Renal pelvis (tissue), 4 donors: ENCODE data around the gene MOB4. TPM values are rescaled to one million over a fixed set of nuclear protein-coding genes. Genes with fewer than 3 reads are reported as not detected.
A peak's percentile ranks its signal among the peaks of the same experiment; 100 is the strongest.
"Not testable (repeated sequence)": the region's sequence is repeated elsewhere in the genome, so short reads cannot be mapped to it uniquely, and the experiment has no call there.

Experiments
- DNase-seq: peaks from one replicate; pipeline ENCODE4 v3.0.0-alpha.2; 2013
- polyA plus RNA-seq, 3 donors: library from polyadenylated mRNA; unstranded; fragments of 120-200 nt; gene quantifications; one replicate each; pipeline ENCODE4 v1.2.1, GENCODE V29; 2013; ENCODE audit not compliant: insufficient read length in 3 of 3

Gene MOB4
- polyA plus RNA-seq, 3 donors, result 37.9 to 46.9 (median 38.1) TPM

DNA sequence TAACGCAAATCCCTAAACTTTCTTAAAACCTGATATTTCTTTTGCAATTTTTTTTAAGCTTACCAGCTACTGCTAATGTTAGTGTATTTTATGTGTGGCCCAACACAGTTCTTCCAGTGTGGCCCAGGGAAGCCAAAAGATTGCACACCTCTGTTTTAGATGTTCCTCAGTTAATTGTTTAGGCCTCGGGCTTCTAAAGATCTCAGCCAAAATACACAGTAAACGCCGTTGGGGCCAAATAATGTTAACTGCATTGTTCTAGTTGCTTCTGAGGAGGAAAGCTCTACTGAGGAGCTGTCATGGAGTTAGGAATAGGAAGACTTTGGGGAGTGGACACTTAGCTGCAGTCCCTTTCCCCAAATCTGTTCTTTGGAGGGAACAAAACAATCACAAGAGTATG is 13.7 kb upstream of the MOB4 start:
- no peak for DNase-seq

DNA sequence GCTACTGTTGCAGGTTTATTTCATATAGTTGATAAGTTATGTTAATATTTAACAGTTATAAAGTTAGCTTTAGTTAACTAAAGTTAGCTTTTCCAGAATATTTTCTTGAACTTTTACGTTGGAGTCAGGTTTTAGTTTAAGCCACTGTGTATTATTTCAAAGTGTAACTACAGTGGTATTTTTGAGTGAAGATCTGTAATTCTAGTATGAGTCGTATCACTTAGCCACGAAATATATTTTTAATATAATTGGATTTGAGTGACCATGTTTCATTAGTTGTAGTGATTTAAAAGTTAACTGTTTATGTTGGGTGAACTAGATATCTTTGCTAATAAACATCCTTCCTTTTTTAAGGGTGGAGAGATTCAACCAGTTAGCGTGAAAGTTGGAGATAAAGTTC is 13.2 kb upstream of the MOB4 start:
- DNase-seq, result no peak

DNA sequence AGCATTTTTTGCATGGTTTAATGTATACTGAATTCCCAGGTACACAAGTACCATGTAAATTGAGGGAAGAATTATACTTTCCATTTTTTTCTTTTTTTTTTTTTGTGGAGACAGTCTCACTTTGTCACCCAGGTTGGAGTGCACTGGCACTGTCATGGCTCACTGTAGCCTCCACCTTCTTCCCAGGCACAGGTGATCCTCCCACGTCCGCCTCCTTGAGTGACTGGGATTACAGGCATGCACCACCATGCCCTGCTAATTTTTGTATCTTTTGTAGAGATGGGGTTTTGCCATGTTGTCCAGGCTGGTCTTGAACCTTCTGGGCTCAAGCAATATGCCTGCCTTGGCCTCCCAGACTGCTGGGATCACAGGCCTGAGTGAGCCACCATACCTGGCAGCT is 11.9 kb upstream of the MOB4 start:
- DNase-seq, result no peak

DNA sequence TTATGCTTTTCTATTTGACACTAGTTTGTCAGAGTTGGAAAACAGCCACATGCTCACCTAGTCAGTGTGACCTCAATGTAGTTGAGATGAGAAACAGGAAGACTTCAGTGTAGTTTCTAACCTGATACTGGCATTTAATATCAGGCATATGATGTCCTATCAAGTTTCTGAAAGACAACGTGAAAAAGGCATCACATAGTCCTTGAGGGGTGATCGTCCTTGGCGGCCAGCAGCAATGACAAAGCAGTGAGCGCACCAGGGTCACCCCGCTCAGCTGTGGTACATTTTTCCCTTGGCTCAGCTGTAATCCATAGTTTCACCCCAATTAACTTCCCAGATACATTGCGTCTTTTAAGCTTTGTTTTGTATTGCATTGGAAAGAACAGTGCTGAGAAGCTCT is 11.4 kb upstream of the MOB4 start:
- no peak for DNase-seq

GRCh38 chr2:197506658-197507057 is 9.2 kb upstream of the MOB4 start:
- DNase-seq, result no peak

DNA sequence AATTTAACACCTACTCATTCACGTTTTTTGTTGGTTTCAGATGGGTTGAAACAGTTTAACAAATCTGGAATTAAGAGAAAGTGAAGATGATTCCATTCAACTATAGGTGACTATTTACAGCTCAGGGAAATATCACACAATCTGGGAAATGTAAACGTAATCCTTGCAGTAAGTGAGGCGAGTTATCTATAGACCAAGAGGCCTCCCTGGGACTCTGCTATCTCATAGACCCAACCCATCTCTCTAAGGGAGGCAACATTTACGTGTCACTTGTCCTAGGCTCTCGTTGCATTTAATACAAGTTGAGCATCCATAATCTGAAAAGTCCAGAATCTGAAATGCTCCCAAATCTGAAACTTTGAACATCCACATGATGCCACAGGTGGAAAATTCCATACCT is 2.0 kb upstream of the MOB4 start:
- no peak for DNase-seq

GRCh38 chr2:197514754-197515153 is 1.1 kb upstream of the MOB4 start:
- no peak for DNase-seq

GRCh38 chr2:197515315-197515738 is 539 bp upstream of the MOB4 start:
- DNase-seq, result no peak

GRCh38 chr2:197516393-197516761 is 511 bp downstream of the MOB4 start:
- DNase-seq, result peak; percentile 34

DNA sequence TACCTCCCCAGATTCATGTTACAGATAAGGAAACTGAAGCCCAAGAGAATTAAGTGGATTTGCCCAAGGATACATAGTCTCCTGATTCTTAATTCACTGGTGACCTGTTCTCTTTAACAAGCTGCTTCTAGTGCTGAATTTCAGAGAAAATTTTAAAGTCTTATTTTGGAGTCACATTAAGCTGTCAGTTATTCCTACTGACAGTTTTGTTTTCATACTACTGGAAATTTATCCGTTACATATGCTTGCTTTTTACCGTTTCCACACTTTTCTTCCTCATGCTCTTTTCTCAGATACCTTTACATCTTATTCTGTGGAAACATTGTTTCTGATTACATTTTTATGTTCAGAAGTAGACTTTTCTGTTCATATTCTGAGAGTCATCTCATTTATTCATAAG is 1.3 kb downstream of the MOB4 start:
- no peak for DNase-seq

- DNase-seq, result no peak
These were observed 22.5 kb downstream of the MOB4 start for GRCh38 chr2:197538412-197538811.

- no peak for DNase-seq
These were observed 23.9 kb downstream of the MOB4 start for GRCh38 chr2:197539734-197540133.

- no peak for DNase-seq
These were observed 27.3 kb downstream of the MOB4 start for GRCh38 chr2:197543206-197543605.

GRCh38 chr2:197547163-197547900 is 31.5 kb downstream of the MOB4 start:
- DNase-seq, result no peak

DNA sequence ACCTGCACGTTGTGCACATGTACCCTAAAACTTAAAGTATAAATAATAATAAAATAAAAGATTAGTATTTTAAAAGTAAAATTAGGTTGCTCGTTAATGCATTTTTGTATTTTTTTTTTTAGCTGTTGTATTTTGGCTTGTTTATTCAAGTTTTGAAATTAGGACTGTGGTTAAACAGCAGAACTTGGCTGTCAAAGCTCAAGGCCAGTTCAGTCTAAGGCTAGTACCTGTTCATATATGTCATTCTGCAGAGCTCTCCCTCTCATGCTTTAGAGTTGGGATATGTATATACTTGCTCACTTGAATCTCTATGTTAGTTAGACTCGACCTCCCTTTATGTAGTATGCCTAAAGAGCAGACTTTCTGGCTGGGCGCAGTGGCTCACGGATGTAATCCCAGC is 32.7 kb downstream of the MOB4 start:
- no peak for DNase-seq

DNA sequence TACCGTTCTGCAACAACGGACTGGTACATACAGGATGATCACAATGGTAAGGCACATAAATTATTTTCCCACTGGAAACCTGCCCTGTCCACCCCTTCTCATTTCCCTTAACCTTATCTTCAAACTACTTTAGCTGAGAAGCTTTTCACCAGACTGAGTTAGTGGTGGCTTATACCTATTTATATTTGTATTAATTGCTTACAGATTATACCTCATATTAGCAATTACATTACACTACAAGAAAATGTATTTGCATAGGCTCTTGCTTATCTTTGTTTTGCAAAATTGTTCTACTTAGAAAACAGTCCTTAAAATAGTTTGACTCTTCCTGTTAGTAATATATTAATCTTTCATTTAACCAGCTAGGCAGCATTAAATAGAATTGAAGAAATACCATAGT is 35.4 kb downstream of the MOB4 start:
- not testable (repeated sequence) for DNase-seq

DNA sequence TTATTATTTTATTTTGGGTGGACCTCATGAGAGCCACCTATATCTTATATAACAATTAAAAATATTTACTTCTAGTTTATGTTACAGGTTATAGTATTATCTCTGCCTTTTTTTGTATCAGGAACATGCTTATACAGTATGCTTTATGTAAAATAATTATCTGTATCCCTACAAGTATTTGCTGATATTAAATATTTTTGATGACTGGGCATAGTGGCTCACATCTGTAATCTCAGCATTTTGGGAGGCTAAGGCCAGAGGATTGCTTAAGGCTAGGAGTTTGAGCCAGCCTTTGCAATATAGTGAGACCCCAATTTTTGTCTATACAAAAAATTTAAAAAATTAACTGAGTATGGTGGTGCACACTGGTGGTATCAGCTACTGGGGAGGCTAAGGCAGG is 39.6 kb downstream of the MOB4 start:
- DNase-seq, result no peak

DNA sequence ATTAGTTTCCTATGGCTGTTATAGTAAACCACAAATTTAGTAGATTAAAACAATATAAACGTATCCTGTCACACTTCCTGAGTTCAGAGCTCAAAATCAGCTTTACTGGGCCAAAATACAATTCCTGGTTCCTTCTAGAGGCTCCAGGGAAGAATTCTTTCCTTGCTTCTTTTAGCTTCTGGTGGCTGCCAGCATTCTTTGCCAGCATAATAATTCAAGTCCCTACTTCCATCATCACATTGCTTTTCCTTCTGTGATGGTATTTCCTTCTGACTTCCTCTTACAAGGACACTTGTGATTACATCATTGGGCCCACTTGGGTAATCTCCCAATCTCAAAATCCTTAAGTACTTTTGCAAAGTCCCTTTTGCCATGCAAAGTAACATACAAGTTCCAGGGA is 40.6 kb downstream of the MOB4 start:
- DNase-seq, result peak; percentile 8

DNA sequence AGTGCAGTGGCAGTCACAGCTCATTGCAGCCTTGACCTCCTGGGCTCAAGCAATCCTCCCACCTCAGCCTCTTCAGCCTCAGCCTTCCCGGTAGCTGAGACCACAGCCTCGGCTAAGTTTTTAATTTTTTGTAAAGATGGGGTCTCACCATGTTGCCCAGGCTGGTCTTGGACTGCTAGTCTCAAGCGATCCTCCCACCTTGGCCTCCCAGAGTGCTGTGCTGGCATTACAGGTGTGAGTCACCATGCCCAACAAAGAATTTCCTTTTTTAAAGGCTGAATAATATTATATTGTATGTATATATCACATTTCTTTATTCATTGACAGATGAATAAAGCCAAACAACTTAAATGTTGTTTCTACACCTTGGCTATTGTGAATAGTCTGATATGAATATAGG is 42.5 kb downstream of the MOB4 start:
- no peak for DNase-seq

DNA sequence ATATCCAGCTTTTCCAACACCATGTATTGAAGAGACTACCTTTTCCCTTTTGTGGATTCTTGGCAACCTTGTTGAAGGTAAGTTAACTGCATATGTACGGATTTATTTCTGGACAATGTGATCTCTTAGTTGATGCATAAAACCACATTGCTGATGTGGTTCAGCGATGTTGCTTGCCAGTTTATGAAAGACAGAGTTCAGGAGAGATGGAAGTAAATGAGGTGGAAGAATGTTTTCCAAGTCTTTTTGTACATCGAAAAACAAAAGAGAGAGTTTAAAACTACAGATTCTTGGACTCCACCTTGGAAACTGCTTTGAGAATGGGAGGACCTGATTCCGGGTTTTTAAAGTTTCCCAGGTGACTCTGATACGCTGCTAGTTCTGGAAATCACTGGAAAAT is 43.8 kb downstream of the MOB4 start:
- DNase-seq, result no peak

- no peak for DNase-seq
These were observed 44.3 kb downstream of the MOB4 start for GRCh38 chr2:197560146-197560665.

DNA sequence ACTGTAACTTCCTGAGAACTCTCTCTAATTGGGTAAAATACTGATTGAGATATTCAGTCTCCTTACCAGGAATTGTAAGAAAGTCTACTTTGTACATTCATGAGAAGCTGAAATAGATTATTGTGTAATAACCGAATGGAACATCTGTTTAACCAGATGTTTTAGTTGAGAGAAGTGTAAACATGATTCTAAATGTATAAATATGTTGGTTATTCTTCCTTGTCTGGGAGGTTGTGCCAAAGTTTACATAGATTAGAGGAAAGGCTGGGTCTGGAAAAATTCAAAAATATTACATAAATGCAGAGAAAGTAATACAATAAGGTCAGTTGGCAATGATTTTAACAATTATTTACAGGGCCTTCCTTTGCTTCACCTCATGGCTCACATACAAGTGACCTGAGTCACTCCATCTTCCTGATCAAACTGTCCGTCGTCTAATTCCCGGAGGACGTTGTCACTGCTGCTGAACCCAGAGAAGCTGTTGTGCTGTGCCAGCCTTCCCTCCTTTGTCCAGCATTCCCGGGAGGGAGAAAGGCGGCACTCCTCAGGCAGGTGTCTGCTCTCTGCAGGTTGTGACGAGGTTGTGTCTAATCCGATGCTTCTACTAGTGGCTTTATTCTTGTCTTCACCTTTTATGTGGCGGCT is 55.9 kb downstream of the MOB4 start:
- DNase-seq, result no peak

DNA sequence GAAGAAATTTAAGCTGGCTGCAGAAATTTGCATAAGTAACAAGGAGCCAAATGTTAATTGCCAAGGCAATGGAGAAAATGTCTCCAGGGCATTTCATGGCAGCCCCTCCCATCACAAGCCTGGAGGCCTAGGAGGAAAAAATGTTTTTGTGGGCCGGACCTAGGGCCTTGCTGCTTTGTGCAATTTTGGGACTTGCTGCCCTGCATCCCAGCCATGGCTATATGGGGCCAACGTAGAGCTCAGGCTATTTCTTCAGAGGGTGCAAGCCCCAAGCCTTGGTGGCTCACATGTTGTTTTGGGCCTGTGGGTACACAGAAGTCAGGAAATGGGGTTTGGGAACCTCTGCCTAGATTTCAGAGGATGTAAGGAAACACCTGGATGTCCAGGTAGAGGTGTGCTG is 57.7 kb downstream of the MOB4 start:
- DNase-seq, result no peak

DNA sequence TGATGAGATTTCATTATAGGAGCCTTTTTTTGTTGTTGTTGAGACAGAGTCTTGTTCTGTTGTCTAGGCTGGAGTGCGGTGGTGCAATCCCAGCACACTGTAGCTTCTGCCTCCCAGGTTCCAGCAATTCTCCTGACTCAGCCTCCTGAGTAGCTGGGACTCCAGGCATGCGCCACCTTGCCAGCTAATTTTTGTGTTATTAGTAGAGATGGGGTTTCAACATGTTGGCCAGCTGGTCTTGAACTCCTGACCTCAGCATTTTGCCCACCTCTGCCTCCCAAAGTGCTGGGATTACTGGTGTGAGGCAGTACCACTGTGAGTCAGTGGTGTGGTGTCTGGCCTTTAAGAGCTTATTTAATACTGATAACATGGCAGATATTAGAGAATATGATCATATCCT is 60.1 kb downstream of the MOB4 start:
- no peak for DNase-seq
